ENCODE results near the gene FBLN1.

The FBLN1 gene

DNA sequence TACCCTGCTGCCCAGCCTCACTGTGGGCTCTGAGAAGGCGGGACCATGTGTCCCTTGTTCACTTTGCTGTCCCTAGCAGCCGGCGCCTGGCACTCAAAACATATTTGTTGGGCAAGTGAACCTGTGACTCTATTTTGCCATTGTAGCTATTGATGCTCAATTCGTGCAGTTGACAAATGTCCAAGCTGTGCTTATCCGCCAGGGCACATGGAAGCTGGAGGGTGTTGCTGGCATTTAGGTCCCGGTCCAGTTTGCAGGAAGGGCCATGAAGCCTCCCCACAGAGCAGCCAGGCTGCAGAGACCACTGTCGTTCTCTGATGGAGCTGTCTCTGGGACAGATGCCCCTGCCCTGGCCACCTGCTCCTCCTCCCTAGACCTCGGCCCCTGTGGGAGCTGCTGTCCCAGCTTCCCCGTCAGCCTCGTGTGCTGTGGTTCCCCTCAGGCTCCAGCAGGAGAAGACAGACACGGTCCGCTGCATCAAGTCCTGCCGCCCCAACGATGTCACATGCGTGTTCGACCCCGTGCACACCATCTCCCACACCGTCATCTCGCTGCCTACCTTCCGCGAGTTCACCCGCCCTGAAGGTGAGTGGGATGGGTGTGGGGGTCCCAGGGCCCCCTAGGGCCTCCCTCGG lies 71.5 kb downstream of the FBLN1 start:
- H2BK5ac ChIP-seq (ENCODE audit: low read depth, low read length, poor library complexity), result no peak overlapping the region
- H3K23ac ChIP-seq (ENCODE audit: low read length), result no peak overlapping the region
- H3K18ac ChIP-seq (ENCODE audit: low read length), result no peak overlapping the region
- peaks cover 4% of the 10 kb centered on the region for H3K79me1 ChIP-seq (ENCODE audit: low read length)
- no peak overlapping the region for H2BK120ac ChIP-seq (ENCODE audit: insufficient read depth, low read length, poor library complexity)
- H3K27ac ChIP-seq (ENCODE audit: low read depth, low read length), result no peak overlapping the region
- H3K4ac ChIP-seq (ENCODE audit: low read depth, low read length), result no peak overlapping the region
- H3K4me3 ChIP-seq (ENCODE audit: low read depth, low read length), result no peak overlapping the region
- peaks cover 9 to 11% of the 10 kb centered on the region in 2 experiments for H3K4me1 ChIP-seq (ENCODE audit: control insufficient read depth in 1 of 2, insufficient read depth in 2 of 2, low read length in 2 of 2)
- H3K9me3 ChIP-seq (ENCODE audit: insufficient read depth, low read depth, low read length), result no peaks in the 10 kb centered on the region
- H3K9ac ChIP-seq (ENCODE audit: low read length), result no peak overlapping the region
- no peak overlapping the region for H2AK5ac ChIP-seq (ENCODE audit: low read length)
- H2AFZ ChIP-seq (ENCODE audit: insufficient read depth, low read length, poor library complexity), result no peak overlapping the region
- H3K4me2 ChIP-seq (ENCODE audit: low read length), result no peak overlapping the region
- H4K8ac ChIP-seq (ENCODE audit: low read depth, low read length), result no peak overlapping the region
- no CpG with 5 or more reads among the region's 23 CpGs for WGBS (ENCODE audit: extremely low coverage, insufficient coverage, insufficient read length)
- H4K91ac ChIP-seq (ENCODE audit: low read depth, low read length), result no peak overlapping the region
- H3K27me3 ChIP-seq (ENCODE audit: insufficient read depth, low read length), result no peaks in the 10 kb centered on the region
- no peak overlapping the region for H4K12ac ChIP-seq (ENCODE audit: low read depth, low read length)
- DNase-seq, result no peak
- no peak overlapping the region for H3K14ac ChIP-seq (ENCODE audit: low read length)
- H2BK12ac ChIP-seq (ENCODE audit: low read length), result no peak overlapping the region
- H3K79me2 ChIP-seq (ENCODE audit: control insufficient read depth, insufficient read depth, low read length, poor library complexity), result peaks cover 2% of the 10 kb centered on the region
- peaks cover 26 to 35% of the 10 kb centered on the region in 2 experiments for H3K36me3 ChIP-seq (ENCODE audit: control insufficient read depth in 1 of 2, insufficient read depth in 2 of 2, low read length in 2 of 2)

DNA sequence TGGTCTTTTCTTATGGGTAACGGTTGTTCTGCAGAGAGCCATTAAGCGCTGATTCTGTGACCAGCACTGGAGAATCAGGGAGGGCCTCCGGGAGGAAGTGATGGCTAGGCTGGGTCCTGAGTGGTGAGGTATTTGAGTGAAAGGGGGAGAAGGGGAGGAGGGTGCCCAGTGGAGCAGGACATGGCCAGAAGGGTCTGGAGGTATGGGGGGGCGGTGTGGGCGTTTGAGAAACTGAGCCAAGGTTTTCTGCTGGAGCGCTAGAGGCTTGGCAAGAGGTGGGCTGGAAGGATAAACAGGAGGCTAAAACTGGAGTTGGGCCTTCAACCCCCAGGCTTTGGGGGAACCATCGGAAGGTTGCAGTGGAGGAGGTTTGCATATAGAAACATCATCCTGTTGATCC lies 72.5 kb downstream of the FBLN1 start:
- Histone ChIP-seq H4K8ac (ENCODE audit: low read depth, low read length) (no peak overlapping the region), H3K4me3 (ENCODE audit: low read depth, low read length) (no peak overlapping the region), H3K14ac (ENCODE audit: low read length) (no peak overlapping the region), H3K79me2 (ENCODE audit: control insufficient read depth, insufficient read depth, low read length, poor library complexity) (peaks cover 12% of the 10 kb centered on the region), H3K4me1 (ENCODE audit: control insufficient read depth in 1 of 2, insufficient read depth in 2 of 2, low read length in 2 of 2) (peaks cover 18 to 21% of the 10 kb centered on the region in 2 experiments), H2BK5ac (ENCODE audit: low read depth, low read length, poor library complexity) (no peak overlapping the region), H3K18ac (ENCODE audit: low read length) (no peak overlapping the region), H3K27me3 (ENCODE audit: insufficient read depth, low read length) (no peaks in the 10 kb centered on the region), H2BK12ac (ENCODE audit: low read length) (no peak overlapping the region), H2AK5ac (ENCODE audit: low read length) (no peak overlapping the region), H3K9me3 (ENCODE audit: insufficient read depth, low read depth, low read length) (no peaks in the 10 kb centered on the region), H2AFZ (ENCODE audit: insufficient read depth, low read length, poor library complexity) (no peak overlapping the region), H3K23ac (ENCODE audit: low read length) (no peak overlapping the region), H4K91ac (ENCODE audit: low read depth, low read length) (no peak overlapping the region), H3K4ac (ENCODE audit: low read depth, low read length) (no peak overlapping the region), H3K4me2 (ENCODE audit: low read length) (no peak overlapping the region), H4K12ac (ENCODE audit: low read depth, low read length) (no peak overlapping the region), H3K36me3 (ENCODE audit: control insufficient read depth in 1 of 2, insufficient read depth in 2 of 2, low read length in 2 of 2) (peaks cover 26 to 36% of the 10 kb centered on the region in 2 experiments), H2BK120ac (ENCODE audit: insufficient read depth, low read length, poor library complexity) (no peak overlapping the region), H3K27ac (ENCODE audit: low read depth, low read length) (no peak overlapping the region), H3K9ac (ENCODE audit: low read length) (no peak overlapping the region), H3K79me1 (ENCODE audit: low read length) (peaks cover 13% of the 10 kb centered on the region)
- no CpG with 5 or more reads among the region's 7 CpGs for WGBS (ENCODE audit: extremely low coverage, insufficient coverage, insufficient read length)
- no peak for DNase-seq

DNA sequence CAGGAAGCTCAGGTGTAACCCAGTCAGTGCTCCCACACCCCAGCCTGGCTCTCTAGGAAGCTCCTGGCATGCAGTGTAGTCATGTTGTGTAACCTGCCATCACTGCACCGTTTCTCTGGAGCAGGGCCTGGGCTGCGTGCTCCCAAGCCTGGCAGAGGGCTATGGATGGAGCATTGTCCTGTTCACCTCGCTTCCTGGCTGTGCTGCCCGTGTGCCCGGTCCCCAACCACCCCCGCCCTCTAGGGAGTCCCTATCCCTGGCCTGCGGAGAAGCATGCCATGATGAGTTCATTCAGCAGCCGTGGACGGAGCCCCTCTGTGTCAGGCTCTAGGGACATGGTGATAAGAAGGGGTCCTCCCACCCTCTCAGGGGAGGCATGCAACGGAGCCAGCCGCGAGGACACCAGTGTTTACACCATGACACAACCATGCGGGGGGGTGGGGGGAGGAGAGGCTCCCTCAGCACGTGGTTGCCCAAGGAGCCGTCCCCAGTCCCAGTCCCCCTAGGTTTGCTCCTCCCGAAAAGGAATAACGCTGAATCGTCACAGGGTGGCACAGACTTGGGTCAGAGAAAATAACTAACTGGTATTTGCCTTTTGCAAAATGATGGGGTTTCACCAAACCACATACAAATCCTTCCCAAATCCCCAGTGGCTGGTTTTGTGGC lies 73.1 kb downstream of the FBLN1 start:
- no peak overlapping the region for H4K8ac ChIP-seq (ENCODE audit: low read depth, low read length)
- no peak overlapping the region for H2BK5ac ChIP-seq (ENCODE audit: low read depth, low read length, poor library complexity)
- no peak overlapping the region for H3K4me2 ChIP-seq (ENCODE audit: low read length)
- DNase-seq, result no peak
- no peaks in the 10 kb centered on the region for H3K9me3 ChIP-seq (ENCODE audit: insufficient read depth, low read depth, low read length)
- H3K23ac ChIP-seq (ENCODE audit: low read length), result no peak overlapping the region
- H2AK5ac ChIP-seq (ENCODE audit: low read length), result no peak overlapping the region
- no peak overlapping the region for H3K9ac ChIP-seq (ENCODE audit: low read length)
- H3K4me3 ChIP-seq (ENCODE audit: low read depth, low read length), result no peak overlapping the region
- H4K12ac ChIP-seq (ENCODE audit: low read depth, low read length), result no peak overlapping the region
- no peak overlapping the region for H3K4ac ChIP-seq (ENCODE audit: low read depth, low read length)
- H3K27me3 ChIP-seq (ENCODE audit: insufficient read depth, low read length), result no peaks in the 10 kb centered on the region
- H3K14ac ChIP-seq (ENCODE audit: low read length), result no peak overlapping the region
- peaks cover 23% of the 10 kb centered on the region in 2 experiments for H3K4me1 ChIP-seq (ENCODE audit: control insufficient read depth in 1 of 2, insufficient read depth in 2 of 2, low read length in 2 of 2)
- no peak overlapping the region for H3K18ac ChIP-seq (ENCODE audit: low read length)
- no peak overlapping the region for H3K27ac ChIP-seq (ENCODE audit: low read depth, low read length)
- no peak overlapping the region for H4K91ac ChIP-seq (ENCODE audit: low read depth, low read length)
- H3K79me2 ChIP-seq (ENCODE audit: control insufficient read depth, insufficient read depth, low read length, poor library complexity), result peaks cover 14% of the 10 kb centered on the region
- H2AFZ ChIP-seq (ENCODE audit: insufficient read depth, low read length, poor library complexity), result no peak overlapping the region
- peaks cover 19% of the 10 kb centered on the region for H3K79me1 ChIP-seq (ENCODE audit: low read length)
- WGBS (ENCODE audit: extremely low coverage, insufficient coverage, insufficient read length), result no CpG with 5 or more reads among the region's 18 CpGs
- H3K36me3 ChIP-seq (ENCODE audit: control insufficient read depth in 1 of 2, insufficient read depth in 2 of 2, low read length in 2 of 2), result peaks cover 25 to 36% of the 10 kb centered on the region in 2 experiments
- no peak overlapping the region for H2BK120ac ChIP-seq (ENCODE audit: insufficient read depth, low read length, poor library complexity)
- H2BK12ac ChIP-seq (ENCODE audit: low read length), result no peak overlapping the region

DNA sequence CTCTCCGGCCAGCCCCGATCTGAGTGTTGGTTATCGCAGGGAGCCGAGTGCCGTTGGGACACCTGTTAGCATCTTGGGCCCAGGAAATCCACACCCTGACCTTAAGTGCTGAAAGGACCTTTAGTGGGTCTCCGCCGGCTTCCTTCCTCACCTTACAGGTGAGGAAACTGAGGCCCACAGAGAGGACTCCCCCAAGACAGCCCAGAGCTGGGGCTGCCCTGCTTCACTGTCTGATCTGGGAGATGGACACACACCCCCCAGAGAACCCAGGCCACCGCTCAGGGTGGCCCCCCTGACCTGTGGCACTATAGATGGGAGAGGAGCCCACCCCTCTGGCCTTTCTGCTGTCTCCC lies 73.6 kb downstream of the FBLN1 start:
- Histone ChIP-seq H3K27ac (ENCODE audit: low read depth, low read length) (no peak overlapping the region), H3K79me2 (ENCODE audit: control insufficient read depth, insufficient read depth, low read length, poor library complexity) (peaks cover 14% of the 10 kb centered on the region), H2BK120ac (ENCODE audit: insufficient read depth, low read length, poor library complexity) (no peak overlapping the region), H4K12ac (ENCODE audit: low read depth, low read length) (no peak overlapping the region), H3K4ac (ENCODE audit: low read depth, low read length) (no peak overlapping the region), H4K91ac (ENCODE audit: low read depth, low read length) (no peak overlapping the region), H2BK5ac (ENCODE audit: low read depth, low read length, poor library complexity) (no peak overlapping the region), H3K9me3 (ENCODE audit: insufficient read depth, low read depth, low read length) (no peaks in the 10 kb centered on the region), H3K14ac (ENCODE audit: low read length) (no peak overlapping the region), H3K4me1 (ENCODE audit: control insufficient read depth in 1 of 2, insufficient read depth in 2 of 2, low read length in 2 of 2) (peaks cover 23 to 24% of the 10 kb centered on the region in 2 experiments), H4K8ac (ENCODE audit: low read depth, low read length) (no peak overlapping the region), H3K27me3 (ENCODE audit: insufficient read depth, low read length) (no peaks in the 10 kb centered on the region), H3K9ac (ENCODE audit: low read length) (no peak overlapping the region), H2BK12ac (ENCODE audit: low read length) (no peak overlapping the region), H2AFZ (ENCODE audit: insufficient read depth, low read length, poor library complexity) (no peak overlapping the region), H3K36me3 (ENCODE audit: control insufficient read depth in 1 of 2, insufficient read depth in 2 of 2, low read length in 2 of 2) (peaks cover 24 to 36% of the 10 kb centered on the region in 2 experiments), H3K4me2 (ENCODE audit: low read length) (no peak overlapping the region), H3K79me1 (ENCODE audit: low read length) (peaks cover 19% of the 10 kb centered on the region), H2AK5ac (ENCODE audit: low read length) (no peak overlapping the region), H3K23ac (ENCODE audit: low read length) (no peak overlapping the region), H3K18ac (ENCODE audit: low read length) (no peak overlapping the region), H3K4me3 (ENCODE audit: low read depth, low read length) (no peak overlapping the region)
- no peak for DNase-seq
- WGBS (ENCODE audit: extremely low coverage, insufficient coverage, insufficient read length), result no CpG with 5 or more reads among the region's 8 CpGs

Measured in trophoblast cell (in vitro differentiated cells and primary cell).